Endothelial cell of umbilical vein (primary cell): Measurements from ENCODE around the gene NSMCE3.

Source experiments
- EZH2 ChIP-seq: IDR thresholded peaks from 2 replicates; pipeline ENCODE4 v1.6.1; 2012; ENCODE audit warnings: borderline replicate concordance, low read depth, mild to moderate bottlenecking, moderate library complexity, low read length, inconsistent platforms; ENCODE audit not compliant: severe bottlenecking
- GATA2 ChIP-seq: IDR thresholded peaks from 2 replicates; pipeline ENCODE4 v1.7.0; 2011; ENCODE audit warnings: low read depth, mild to moderate bottlenecking, moderate library complexity, mixed read lengths, low read length; ENCODE audit not compliant: insufficient read length, insufficient read depth
- JUN ChIP-seq: IDR thresholded peaks from 2 replicates; pipeline ENCODE4 v1.6.1; 2011; ENCODE audit warnings: borderline replicate concordance, low read depth; ENCODE audit not compliant: insufficient read length, insufficient read depth
- MYC ChIP-seq: IDR thresholded peaks from one replicate; pipeline ENCODE4 v1.6.1; 2011; ENCODE audit warnings: mild to moderate bottlenecking, low read depth, low read length
- POLR2A ChIP-seq: IDR thresholded peaks from 2 replicates; pipeline ENCODE4 v1.6.1; 2012; ENCODE audit warnings: low read depth, mild to moderate bottlenecking, control low read depth, low read length
- POLR2AphosphoS5 ChIP-seq: IDR thresholded peaks from 2 replicates; pipeline ENCODE4 v1.6.1; 2012; ENCODE audit warnings: low read depth, mild to moderate bottlenecking, control low read depth, low read length, moderate library complexity; ENCODE audit not compliant: insufficient read depth
- TF ChIP-seq, protein P1 (sequence below), 2 donors: IDR thresholded peaks; 1 replicate in 1 of 2; 2 replicates in 1 of 2; pipeline ENCODE4 v1.5.1; 2011; ENCODE audit warnings: low read length in 2 of 2, mild to moderate bottlenecking in 2 of 2, moderate library complexity in 2 of 2, control low read depth in 1 of 2, inconsistent platforms in 1 of 2, low read depth in 1 of 2; ENCODE audit not compliant: insufficient read depth in 1 of 2; ENCODE audit errors: extremely low read depth in 1 of 2

DNA sequence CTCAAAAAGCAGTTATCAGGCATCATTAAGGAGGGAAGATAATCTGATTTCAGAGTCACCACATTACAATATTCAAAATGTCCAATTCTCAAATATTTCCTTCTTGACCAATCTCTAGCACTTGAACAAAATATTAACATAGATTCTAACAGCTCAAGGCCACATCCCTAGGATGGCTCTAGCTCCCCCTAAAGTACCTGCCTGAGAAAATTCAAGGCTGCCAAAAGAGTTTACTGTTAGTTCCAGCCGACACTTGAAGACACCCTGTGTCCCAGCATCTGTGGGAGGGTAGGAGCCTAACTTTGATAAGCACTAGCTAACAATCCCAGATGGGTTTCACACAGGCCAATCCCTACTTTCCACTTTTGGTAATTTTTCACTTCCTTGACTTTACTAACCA lies 10.4 kb downstream of the NSMCE3 start:
- TF ChIP-seq POLR2AphosphoS5, result no peak
- TF ChIP-seq, protein P1, sequence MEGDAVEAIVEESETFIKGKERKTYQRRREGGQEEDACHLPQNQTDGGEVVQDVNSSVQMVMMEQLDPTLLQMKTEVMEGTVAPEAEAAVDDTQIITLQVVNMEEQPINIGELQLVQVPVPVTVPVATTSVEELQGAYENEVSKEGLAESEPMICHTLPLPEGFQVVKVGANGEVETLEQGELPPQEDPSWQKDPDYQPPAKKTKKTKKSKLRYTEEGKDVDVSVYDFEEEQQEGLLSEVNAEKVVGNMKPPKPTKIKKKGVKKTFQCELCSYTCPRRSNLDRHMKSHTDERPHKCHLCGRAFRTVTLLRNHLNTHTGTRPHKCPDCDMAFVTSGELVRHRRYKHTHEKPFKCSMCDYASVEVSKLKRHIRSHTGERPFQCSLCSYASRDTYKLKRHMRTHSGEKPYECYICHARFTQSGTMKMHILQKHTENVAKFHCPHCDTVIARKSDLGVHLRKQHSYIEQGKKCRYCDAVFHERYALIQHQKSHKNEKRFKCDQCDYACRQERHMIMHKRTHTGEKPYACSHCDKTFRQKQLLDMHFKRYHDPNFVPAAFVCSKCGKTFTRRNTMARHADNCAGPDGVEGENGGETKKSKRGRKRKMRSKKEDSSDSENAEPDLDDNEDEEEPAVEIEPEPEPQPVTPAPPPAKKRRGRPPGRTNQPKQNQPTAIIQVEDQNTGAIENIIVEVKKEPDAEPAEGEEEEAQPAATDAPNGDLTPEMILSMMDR (IDR thresholded peaks at IDR 0.05; ENCODE audit: extremely low read depth in 1 of 2, insufficient read depth in 1 of 2, low read depth in 1 of 2, low read length in 2 of 2), result no peak
- TF ChIP-seq JUN, result no peak
- TF ChIP-seq EZH2, result no peak
- TF ChIP-seq POLR2A, result no peak
- TF ChIP-seq MYC, result no peak
- TF ChIP-seq GATA2, result no peak
